ENCODE measurements around the gene GALNT1. TPM values are rescaled to one million over a fixed set of nuclear protein-coding genes. Genes with fewer than 3 reads are reported as not detected.

Gene GALNT1
- total and polyA plus RNA-seq, 9 of the 15 experiments (the other 6 are each of a cell fraction or from before 2014, with no cell fraction given): 14.4 to 54.1 (median 36.6) TPM

GRCh38 chr18:35611518-35611917 lies 30.0 kb downstream of the GALNT1 start (continued):
- no peak for TF ChIP-seq E2F6 (IDR thresholded peaks at IDR 0.05; ENCODE audit: borderline replicate concordance in 1 of 2, extremely low read depth in 1 of 2, insufficient read depth in 1 of 2, insufficient read length in 1 of 2, low read depth in 1 of 2, low read length in 1 of 2, poor library complexity in 1 of 2, severe bottlenecking in 1 of 2)
- TF ChIP-seq KLF6 (CRISPR knock-in tag; IDR thresholded peaks at IDR 0.05; ENCODE audit: borderline replicate concordance): no peak
- no peak for TF ChIP-seq ZNF263 (CRISPR knock-in tag; IDR thresholded peaks at IDR 0.05; ENCODE audit: borderline replicate concordance)
- no peak for TF ChIP-seq SFPQ (IDR thresholded peaks at IDR 0.05; ENCODE audit: low read depth, low read length)
- TF ChIP-seq ARID1B (IDR thresholded peaks at IDR 0.05): no peak
- no peak for TF ChIP-seq POLR2G (IDR thresholded peaks at IDR 0.05; ENCODE audit: low read depth, low read length)

- Histone ChIP-seq H3K4me1 (replicated peaks in 1 of 2; ENCODE audit: control insufficient read depth in 2 of 2, insufficient read depth in 2 of 2, low read length in 2 of 2) (peaks cover 0 to 15% of the 10 kb centered on the region in 2 experiments; a peak in 3 of 5 replicates), H2AFZ (ENCODE audit: low read depth, low read length) (no peak overlapping the region), H4K20me1 (replicated peaks; ENCODE audit: control insufficient read depth, insufficient read depth, low read length) (no peaks in the 10 kb centered on the region), H3K36me3 (ENCODE audit: control insufficient read depth, insufficient read depth, low read length) (no peaks in the 10 kb centered on the region), H3K79me2 (ENCODE audit: control insufficient read depth, insufficient read depth, low read length) (no peaks in the 10 kb centered on the region), H3K27ac (ENCODE audit: extremely low read depth, low read depth, low read length) (no peak overlapping the region), H3K9me3 (replicated peaks; ENCODE audit: control insufficient read depth, insufficient read depth, low read depth, low read length) (no peaks in the 10 kb centered on the region), H3K9ac (ENCODE audit: insufficient read depth in 1 of 2, low read depth in 2 of 2, low read length in 2 of 2) (no peak overlapping the region), H3K9me1 (ENCODE audit: control insufficient read depth, insufficient read depth, low read length) (no peaks in the 10 kb centered on the region), H3K4me2 (ENCODE audit: insufficient read depth, low read length) (no peak overlapping the region), H3K27me3 (ENCODE audit: control insufficient read depth in 2 of 2, insufficient read depth in 2 of 2, low read length in 2 of 2) (no peaks in the 10 kb centered on the region), H3K4me3 (no peak overlapping the region)
- ATAC-seq: 0 out of 3 replicates have a peak, but pooled peaks have one; percentile 16
- no TSS peak for BruUV-seq (replicated peaks)
- no peak for FAIRE-seq
- in situ Hi-C loops (cut with MboI): no loop called here
- CTCF ChIA-PET (ENCODE audit: low intra/inter-chr PET ratio): no interaction called here
- 75% methylated on average over 2 of the region's 2 CpGs for WGBS (ENCODE audit: insufficient coverage, low coverage, missing lambda C conversion rate)
- no peak for TF ChIP-seq SMC3 (conservative IDR thresholded peaks at IDR 0.05; ENCODE audit: insufficient read depth, low read depth, low read length)
- no peak for TF ChIP-seq ZNF551 (CRISPR knock-in tag; IDR thresholded peaks at IDR 0.05)
- TF ChIP-seq FOXA1 (IDR thresholded peaks at IDR 0.05; ENCODE audit: borderline replicate concordance): no peak
- no peak for TF ChIP-seq MECOM (CRISPR knock-in tag; IDR thresholded peaks at IDR 0.05)
- TF ChIP-seq TCFL5 (CRISPR knock-in tag; conservative IDR thresholded peaks at IDR 0.05): no peak
- TF ChIP-seq ZNF133 (CRISPR knock-in tag; IDR thresholded peaks at IDR 0.05): no peak
- intact Hi-C loops (cut with micrococcal nuclease): no loop called here
- no peak for DNase-seq (ENCODE audit: extremely low read depth in 1 of 4, low spot score in 3 of 4)
- POLR2A ChIA-PET: interaction anchor here (0.6 to 0.9 kb wide), 2 partner anchors 10 to 36 kb away, joined by 3 read pairs; no protein-coding TSS in a partner anchor
Measured at GRCh38 chr18:35616074-35616473, 34.5 kb downstream of the GALNT1 start.

Measured in K562 (cell line).